Measurements from ENCODE around the gene NHLRC4. TPM values are rescaled to one million over a fixed set of nuclear protein-coding genes. Genes with fewer than 3 reads are reported as not detected.

The NHLRC4 gene
- total and polyA plus RNA-seq, 2 of the 4 experiments (the other 2 are of a cell fraction), result 0.72 to 0.84 TPM

- peaks cover 69% of the 10 kb centered on the region for H4K20me1 ChIP-seq (ENCODE audit: insufficient read depth, low read length)
- intact Hi-C loops (cut with micrococcal nuclease), result no loop called here
- POLR2A ChIA-PET (ENCODE audit: unreplicated experiment), result no interaction called here
These were observed 31.9 kb upstream of the NHLRC4 start for GRCh38 chr16:534856-535445.

More at GRCh38 chr16:534856-535445, 31.9 kb upstream of the NHLRC4 start:
- H3K56ac ChIP-seq (ENCODE audit: extremely low read depth, insufficient read depth, low read length), result no peak overlapping the region
- H2BK20ac ChIP-seq (ENCODE audit: low read depth, low read length), result peak overlapping the region; percentile 53; the same call in 1 of the 2 replicates
- H3K9me1 ChIP-seq (ENCODE audit: insufficient read depth, low read length), result peaks cover 12% of the 10 kb centered on the region; the same call in 1 of the 2 replicates
- H3K4me2 ChIP-seq (ENCODE audit: low read depth, low read length), result no peak overlapping the region
- 0 out of 4 replicates have a peak overlapping the region, but pooled peaks of 1 of the 2 experiments have one; percentile 33 for H4K8ac ChIP-seq (ENCODE audit: low read depth in 2 of 2, low read length in 2 of 2)
- peaks cover 15% of the 10 kb centered on the region for H3K4me1 ChIP-seq (ENCODE audit: control insufficient read depth, insufficient read depth, low read length)
- peak overlapping the region; percentile 21 for H2AFZ ChIP-seq (replicated peaks; ENCODE audit: low read length, poor library complexity)
- no TSS peak for BruUV-seq (replicated peaks)
- H4K5ac ChIP-seq (ENCODE audit: low read depth, low read length), result peak overlapping the region; percentile 29; the same call in 1 of the 2 replicates
- DNase-seq (no peak), ATAC-seq (ENCODE audit: low read depth) (no peak)
- peaks cover 12% of the 10 kb centered on the region; the same call in 1 of the 2 replicates for H3K36me3 ChIP-seq (ENCODE audit: control insufficient read depth, insufficient read depth, low read length)
- H3K18ac ChIP-seq (ENCODE audit: low read depth, low read length), result no peak overlapping the region
- CTCF ChIA-PET, result no interaction called here
- no peak overlapping the region for H2BK15ac ChIP-seq (ENCODE audit: low read depth, low read length)
- H3K9ac ChIP-seq (ENCODE audit: low read depth, low read length), result no peak overlapping the region
- no peaks in the 10 kb centered on the region for H3K9me3 ChIP-seq (ENCODE audit: control insufficient read depth, insufficient read depth, low read length)
- peak overlapping the region; percentile 85 for H2AK5ac ChIP-seq (ENCODE audit: low read depth, low read length)
- 93% methylated on average over 19 of the region's 27 CpGs; no CpG with 5 or more reads in 1 of the 2 experiments for WGBS, 2 experiments (ENCODE audit: extremely low coverage in 2 of 2, insufficient read length in 1 of 2)
- peak overlapping the region; percentile 55; the same call in 1 of the 2 replicates for H4K91ac ChIP-seq (ENCODE audit: insufficient read depth, low read depth, low read length)
- no peak overlapping the region for H3K23ac ChIP-seq (ENCODE audit: low read depth, low read length)
- peaks cover 13 to 70% of the 10 kb centered on the region in 2 experiments for H3K79me1 ChIP-seq (ENCODE audit: low read depth in 1 of 2, low read length in 2 of 2)
- dilution Hi-C loops (cut with HindIII; ENCODE audit: low sequenced_read_pairs, unreplicated experiment) (no loop called here), in situ Hi-C loops (cut with MboI; ENCODE audit: low sequenced_read_pairs) (no loop called here)
- H3K27ac ChIP-seq (ENCODE audit: insufficient read depth, low read length), result no peak overlapping the region
- H3K14ac ChIP-seq (replicated peaks; ENCODE audit: low read depth, low read length), result no peak overlapping the region
- no peak overlapping the region for H3K4me3 ChIP-seq (ENCODE audit: insufficient read depth, low read depth, low read length)
- peak overlapping the region; percentile 89 for H2AK9ac ChIP-seq (replicated peaks; ENCODE audit: low read depth, low read length, poor library complexity)
- no peaks in the 10 kb centered on the region for H3K27me3 ChIP-seq (ENCODE audit: control insufficient read depth, insufficient read depth, low read length)
- H2BK5ac ChIP-seq (ENCODE audit: low read depth, low read length, poor library complexity, severe bottlenecking), result peak overlapping the region; percentile 64
- no peak for TF ChIP-seq MXI1 (IDR thresholded peaks at IDR 0.05; ENCODE audit: borderline replicate concordance, low read depth, low read length)
- no peak for TF ChIP-seq CHD1 (IDR thresholded peaks at IDR 0.05; ENCODE audit: low read depth, low read length)
- TF ChIP-seq ELK1 (IDR thresholded peaks at IDR 0.05; ENCODE audit: borderline replicate concordance, low read depth, low read length), result no peak
- no peak for TF ChIP-seq FOS (IDR thresholded peaks at IDR 0.05; ENCODE audit: low read depth, low read length)
- no peak for TF ChIP-seq CTCF (conservative IDR thresholded peaks at IDR 0.05; ENCODE audit: low read depth, low read length)
- TF ChIP-seq BHLHE40 (IDR thresholded peaks at IDR 0.05; ENCODE audit: low read depth, low read length), result no peak
- no peak for TF ChIP-seq CEBPB (IDR thresholded peaks at IDR 0.05; ENCODE audit: low read depth, low read length)
- H3K4ac ChIP-seq (ENCODE audit: low read depth, low read length), result peak overlapping the region; percentile 70
- H2BK120ac ChIP-seq (ENCODE audit: low read depth, low read length), result no peak overlapping the region; the same call in 1 of the 2 replicates
